ENCODE measurements around the gene ARRB1. TPM values are rescaled to one million over a fixed set of nuclear protein-coding genes. Genes with fewer than 3 reads are reported as not detected.

ARRB1 gene
- total and polyA plus RNA-seq, 3 experiments from 2014 or later: 5.5 to 10.6 (median 9.9) TPM

Other genes with a start within 250 kb of the ARRB1 start
- 1 to 10 TPM in 1 of 2 experiments, under 1 TPM in 1; 0.98 to 1.3 TPM for gene SLCO2B1, start 200.6 kb downstream of the ARRB1 start, total RNA-seq
- gene SLCO2B1, start 200.6 kb downstream of the ARRB1 start, polyA plus RNA-seq: not detected
- gene TPBGL, start 110.9 kb downstream of the ARRB1 start, total RNA-seq: under 1 TPM in 1 of 2 experiments, not detected in 1; 0.09 TPM
- gene TPBGL, start 110.9 kb downstream of the ARRB1 start, polyA plus RNA-seq: 0.23 TPM
- 1,000 to 10,000 TPM; 3,916 to 3,935 TPM for gene RPS3, start 47.9 kb upstream of the ARRB1 start, total RNA-seq
- gene RPS3, start 47.9 kb upstream of the ARRB1 start, polyA plus RNA-seq: 4,910 TPM
- under 1 TPM; 0.44 to 0.83 TPM for gene KLHL35, start 81.5 kb upstream of the ARRB1 start, total RNA-seq
- 0.37 TPM for gene KLHL35, start 81.5 kb upstream of the ARRB1 start, polyA plus RNA-seq
- 1 to 10 TPM; 8.9 to 9.1 TPM for gene GDPD5, start 174.3 kb upstream of the ARRB1 start, total RNA-seq
- 10.4 TPM for gene GDPD5, start 174.3 kb upstream of the ARRB1 start, polyA plus RNA-seq
- gene SERPINH1, start 210.6 kb upstream of the ARRB1 start, total RNA-seq: 10 to 100 TPM; 20.7 to 21.1 TPM
- 8.4 TPM for gene SERPINH1, start 210.6 kb upstream of the ARRB1 start, polyA plus RNA-seq